Activated naive CD4-positive, alpha-beta T cell treated with anti-CD3 and anti-CD28 coated beads, Interleukin-2, amount 50 U/mL, for 72 hours (primary cell): ENCODE results near the gene SLC2A13. TPM values are rescaled to one million over a fixed set of nuclear protein-coding genes. Genes with fewer than 3 reads are reported as not detected.

ENCODE experiments used
- ATAC-seq, 2 donors: fragments of 150-1000 bp; cut with Tn5 transposase; 2 replicates each; pipeline ENCODE4 v1.10.0; 2021; ENCODE audit warnings: mild to moderate bottlenecking in 2 of 2, moderate library complexity in 2 of 2
- DNase-seq, 2 donors: peaks; one replicate each; pipeline ENCODE4 v3.0.0; 2021 to 2022; ENCODE audit warnings: low spot score in 2 of 2
- H3K27ac Mint-ChIP-seq, 2 donors: one replicate each; pipeline ENCODE4 v1.8.0; 2022; ENCODE audit warnings: mild to moderate bottlenecking in 2 of 2, mixed read lengths in 2 of 2
- H3K36me3 Mint-ChIP-seq, 2 donors: one replicate each; pipeline ENCODE4 v1.8.0; 2022; ENCODE audit warnings: mixed read lengths in 2 of 2
- H3K9me3 Mint-ChIP-seq, 2 donors: one replicate each; pipeline ENCODE4 v1.8.0; 2022; ENCODE audit warnings: mixed read lengths in 2 of 2
- total RNA-seq, 2 donors: library from RNA; stranded (reverse); gene quantifications; one replicate each; pipeline ENCODE4 v1.2.3, GENCODE V29; 2022

SLC2A13 gene
- total RNA-seq, 2 donors from 2014 or later: 2.4 to 5.0 TPM

- no peak overlapping the region for H3K27ac Mint-ChIP-seq
- DNase-seq (no peak), ATAC-seq (no peak)
- H3K36me3 Mint-ChIP-seq: no peaks in the 10 kb centered on the region
- no peaks in the 10 kb centered on the region for H3K9me3 Mint-ChIP-seq
Observed at GRCh38 chr12:40028296-40028695, 77.6 kb downstream of the SLC2A13 start.

- DNase-seq (no peak), ATAC-seq (no peak)
- Mint-ChIP-seq H3K27ac (no peak overlapping the region), H3K9me3 (no peaks in the 10 kb centered on the region), H3K36me3 (no peaks in the 10 kb centered on the region)
Observed at GRCh38 chr12:40022850-40023249, 83.0 kb downstream of the SLC2A13 start.

- ATAC-seq: no peak
- DNase-seq: no peak
- Mint-ChIP-seq H3K27ac (no peak overlapping the region), H3K9me3 (no peaks in the 10 kb centered on the region), H3K36me3 (no peaks in the 10 kb centered on the region)
Observed at GRCh38 chr12:40020261-40020691, 85.6 kb downstream of the SLC2A13 start.

GRCh38 chr12:40017488-40017887, 88.4 kb downstream of the SLC2A13 start:
- peak overlapping the region in 1 of 2 donors; percentile 38 for H3K27ac Mint-ChIP-seq
- no peak for DNase-seq
- no peaks in the 10 kb centered on the region for H3K36me3 Mint-ChIP-seq
- ATAC-seq: no peak
- no peaks in the 10 kb centered on the region for H3K9me3 Mint-ChIP-seq

- DNase-seq: no peak
- peak in 1 of 2 donors; percentile 40 for ATAC-seq
- no peaks in the 10 kb centered on the region for H3K9me3 Mint-ChIP-seq
- H3K36me3 Mint-ChIP-seq: no peaks in the 10 kb centered on the region
- no peak overlapping the region for H3K27ac Mint-ChIP-seq
Observed at GRCh38 chr12:40016980-40017379, 88.9 kb downstream of the SLC2A13 start.

- Mint-ChIP-seq H3K36me3 (no peaks in the 10 kb centered on the region), H3K9me3 (no peaks in the 10 kb centered on the region), H3K27ac (no peak overlapping the region)
- DNase-seq: no peak
- ATAC-seq: no peak
Observed at GRCh38 chr12:40015881-40016280, 90.0 kb downstream of the SLC2A13 start.

GRCh38 chr12:40015345-40015744, 90.5 kb downstream of the SLC2A13 start:
- peak; percentile 72 to 76 for ATAC-seq
- Mint-ChIP-seq H3K9me3 (no peaks in the 10 kb centered on the region), H3K27ac (no peak overlapping the region), H3K36me3 (no peaks in the 10 kb centered on the region)
- DNase-seq: no peak

- ATAC-seq: peak in 1 of 2 donors; percentile 31
- no peaks in the 10 kb centered on the region for H3K9me3 Mint-ChIP-seq
- H3K36me3 Mint-ChIP-seq: no peaks in the 10 kb centered on the region
- H3K27ac Mint-ChIP-seq: no peak overlapping the region
- DNase-seq: no peak
Observed at GRCh38 chr12:40013847-40014246, 92.0 kb downstream of the SLC2A13 start.

GRCh38 chr12:40013292-40013691, 92.6 kb downstream of the SLC2A13 start:
- DNase-seq: no peak
- Mint-ChIP-seq H3K27ac (no peak overlapping the region), H3K36me3 (no peaks in the 10 kb centered on the region), H3K9me3 (no peaks in the 10 kb centered on the region)
- ATAC-seq: no peak

GRCh38 chr12:40012711-40013110, 93.2 kb downstream of the SLC2A13 start:
- Mint-ChIP-seq H3K36me3 (no peaks in the 10 kb centered on the region), H3K27ac (peak overlapping the region in 1 of 2 donors; percentile 19), H3K9me3 (no peaks in the 10 kb centered on the region)
- ATAC-seq (no peak), DNase-seq (no peak)

- H3K36me3 Mint-ChIP-seq: no peaks in the 10 kb centered on the region
- H3K27ac Mint-ChIP-seq: peak overlapping the region; percentile 24 to 60
- ATAC-seq: peak in 1 of 2 donors; percentile 12
- H3K9me3 Mint-ChIP-seq: no peaks in the 10 kb centered on the region
- DNase-seq: no peak
Observed at GRCh38 chr12:40011775-40012129, 94.1 kb downstream of the SLC2A13 start.

- Mint-ChIP-seq H3K27ac (peak overlapping the region; percentile 24 to 60), H3K36me3 (no peaks in the 10 kb centered on the region), H3K9me3 (no peaks in the 10 kb centered on the region)
- peak in 1 of 2 donors; percentile 62 for DNase-seq
- peak; percentile 81 to 92 for ATAC-seq
Observed at GRCh38 chr12:40010899-40011774, 94.7 kb downstream of the SLC2A13 start.

- ATAC-seq: no peak
- Mint-ChIP-seq H3K9me3 (peaks cover 13 to 18% of the 10 kb centered on the region in 2 donors), H3K27ac (no peak overlapping the region), H3K36me3 (peaks cover 21 to 23% of the 10 kb centered on the region in 2 donors)
- DNase-seq: no peak
Observed at GRCh38 chr12:40002178-40003169, 103.4 kb downstream of the SLC2A13 start.

GRCh38 chr12:40001406-40001805, 104.5 kb downstream of the SLC2A13 start:
- H3K9me3 Mint-ChIP-seq: peaks cover 18% of the 10 kb centered on the region in 2 donors
- no peak for DNase-seq
- H3K27ac Mint-ChIP-seq: no peak overlapping the region
- H3K36me3 Mint-ChIP-seq: peaks cover 23 to 28% of the 10 kb centered on the region in 2 donors
- ATAC-seq: peak in 1 of 2 donors; percentile 47

GRCh38 chr12:40000884-40001283, 105.0 kb downstream of the SLC2A13 start:
- Mint-ChIP-seq H3K36me3 (peaks cover 23 to 30% of the 10 kb centered on the region in 2 donors), H3K27ac (no peak overlapping the region), H3K9me3 (peaks cover 18 to 20% of the 10 kb centered on the region in 2 donors)
- ATAC-seq: no peak
- DNase-seq: no peak

GRCh38 chr12:39993268-39993667, 112.6 kb downstream of the SLC2A13 start:
- Mint-ChIP-seq H3K36me3 (peaks cover under 1 to 11% of the 10 kb centered on the region in 2 donors), H3K27ac (no peak overlapping the region), H3K9me3 (peaks cover 4 to 11% of the 10 kb centered on the region in 2 donors)
- no peak for ATAC-seq
- no peak for DNase-seq
